CD14-positive monocyte (primary cell): Measurements from ENCODE around the gene FADS2. TPM values are rescaled to one million over a fixed set of nuclear protein-coding genes. Genes with fewer than 3 reads are reported as not detected.

Experiments used
- DNase-seq, 3 donors: peaks; one replicate each; pipeline ENCODE4 v3.0.0-alpha.2; 2011 to 2022
- H2AFZ ChIP-seq: 2 replicates; pipeline ENCODE4 v1.6.0; 2012; ENCODE audit warnings: mild to moderate bottlenecking, low read depth, low read length, inconsistent platforms; ENCODE audit not compliant: insufficient read depth, poor library complexity, severe bottlenecking
- H3K27ac ChIP-seq, 2 donors: 1 replicate in 1 of 2; 2 replicates in 1 of 2; pipeline ENCODE4 v1.5.1; 2012 to 2013; ENCODE audit warnings: low read length in 2 of 2, control low read depth in 1 of 2, inconsistent platforms in 1 of 2, low read depth in 1 of 2, mild to moderate bottlenecking in 1 of 2
- H3K27me3 ChIP-seq, 2 donors: one replicate each; pipeline versions ENCODE4 v1.6.0 to v1.6.1; 2011 to 2013; ENCODE audit warnings: low read length in 2 of 2; ENCODE audit not compliant: control insufficient read depth in 2 of 2, insufficient read depth in 2 of 2
- H3K36me3 ChIP-seq, 2 donors: replicated peaks in 1 of 2; 1 replicate in 1 of 2; 2 replicates in 1 of 2; pipeline versions ENCODE4 v1.5.1 to v1.6.1; 2012 to 2013; ENCODE audit warnings: low read length in 2 of 2, control low read depth in 1 of 2, inconsistent platforms in 1 of 2, mild to moderate bottlenecking in 1 of 2; ENCODE audit not compliant: insufficient read depth in 2 of 2, control insufficient read depth in 1 of 2
- H3K4me1 ChIP-seq, 2 donors: 1 replicate in 1 of 2; 2 replicates in 1 of 2; pipeline versions ENCODE4 v1.5.1 to v1.6.1; 2012 to 2013; ENCODE audit warnings: low read length in 2 of 2, control low read depth in 1 of 2, inconsistent platforms in 1 of 2, mild to moderate bottlenecking in 1 of 2, moderate library complexity in 1 of 2; ENCODE audit not compliant: insufficient read depth in 2 of 2, control insufficient read depth in 1 of 2
- H3K4me2 ChIP-seq: replicated peaks from 2 replicates; pipeline ENCODE3; 2012; ENCODE audit warnings: low read length, moderate library complexity, mild to moderate bottlenecking; ENCODE audit not compliant: poor library complexity, severe bottlenecking; ENCODE audit errors: extremely low read depth
- H3K4me3 ChIP-seq, 3 experiments: fragments of 200-600 bp in 1 of 3; sonication (generic) in 1 of 3; replicated peaks in 1 of 3; 1 replicate in 2 of 3; 2 replicates in 1 of 3; pipeline ENCODE4 v1.5.1; 2011 to 2013; ENCODE audit warnings: low read length in 3 of 3, mild to moderate bottlenecking in 3 of 3, control low read depth in 2 of 3, low read depth in 2 of 3, inconsistent platforms in 1 of 3, moderate library complexity in 1 of 3
- H3K79me2 ChIP-seq: 2 replicates; pipeline ENCODE4 v1.6.0; 2012; ENCODE audit warnings: mild to moderate bottlenecking, control low read depth, inconsistent platforms, low read length, moderate library complexity; ENCODE audit not compliant: insufficient read depth
- H3K9ac ChIP-seq: 2 replicates; pipeline ENCODE4 v1.6.0; 2017; ENCODE audit warnings: low read length, mild to moderate bottlenecking; ENCODE audit not compliant: insufficient read depth, poor library complexity, severe bottlenecking
- H3K9me3 ChIP-seq, 2 donors: replicated peaks in 1 of 2; 1 replicate in 1 of 2; 2 replicates in 1 of 2; pipeline versions ENCODE4 v1.5.1 to v1.6.1; 2012 to 2013; ENCODE audit warnings: low read length in 2 of 2, control low read depth in 1 of 2; ENCODE audit not compliant: control insufficient read depth in 1 of 2, insufficient read depth in 1 of 2
- H4K20me1 ChIP-seq: 2 replicates; pipeline ENCODE4 v1.6.0; 2012; ENCODE audit warnings: mild to moderate bottlenecking, low read length, control low read depth, moderate library complexity; ENCODE audit not compliant: insufficient read depth
- H3K27ac Mint-ChIP-seq, 7 donors: one replicate each; pipeline ENCODE4 v1.8.0; 2020; ENCODE audit warnings: mild to moderate bottlenecking in 7 of 7, mixed read lengths in 7 of 7, moderate library complexity in 6 of 7, inconsistent platforms in 2 of 7
- H3K27me3 Mint-ChIP-seq, 3 donors: one replicate each; pipeline ENCODE4 v1.8.0; 2021 to 2022; ENCODE audit warnings: low read depth in 3 of 3, mild to moderate bottlenecking in 3 of 3, mixed read lengths in 3 of 3, moderate library complexity in 3 of 3, inconsistent platforms in 1 of 3
- H3K36me3 Mint-ChIP-seq, 2 donors: one replicate each; pipeline ENCODE4 v1.8.0; 2020; ENCODE audit warnings: mixed read lengths in 2 of 2, inconsistent platforms in 1 of 2, mild to moderate bottlenecking in 1 of 2
- H3K4me1 Mint-ChIP-seq: one replicate; pipeline ENCODE4 v1.8.0; 2020; ENCODE audit warnings: mild to moderate bottlenecking, mixed read lengths
- H3K4me3 Mint-ChIP-seq, 2 donors: one replicate each; pipeline ENCODE4 v1.8.0; 2020; ENCODE audit warnings: mild to moderate bottlenecking in 2 of 2, mixed read lengths in 2 of 2, moderate library complexity in 1 of 2
- H3K9me3 Mint-ChIP-seq, 7 donors: one replicate each; pipeline ENCODE4 v1.8.0; 2020 to 2022; ENCODE audit warnings: mixed read lengths in 7 of 7, mild to moderate bottlenecking in 6 of 7, moderate library complexity in 6 of 7, inconsistent platforms in 2 of 7
- WGBS: methylation state at CpG from one replicate; pipeline ENCODE4 v1.1.5; 2013; ENCODE audit warnings: missing lambda C conversion rate; ENCODE audit not compliant: insufficient coverage; 5-methylcytosine and 5-hydroxymethylcytosine counted together
- intact Hi-C, 2 donors: fragments of 100-400 bp; cut with micrococcal nuclease; formaldehyde crosslinking; loops; one replicate each; pipeline versions ENCODE4 v1.15.0 to v1.15.1; 2023
- polyA plus RNA-seq, 3 donors: library from polyadenylated mRNA; depleted of rRNA in 1 of 3; unstranded in 2 of 3; stranded (reverse) in 1 of 3; fragments of 300-500 nt in 2 of 3; fragments of >200 nt in 1 of 3; fragmentation: Illumina TruSeq in 2 of 3; gene quantifications; 1 replicate in 2 of 3; 2 replicates in 1 of 3; pipeline ENCODE4 v1.2.3, GENCODE V29; 2012 to 2021
- TF ChIP-seq, protein P1 (sequence below): fragments of 200-600 bp; IDR thresholded peaks from one replicate; pipeline ENCODE4 v1.8.0; 2022; ENCODE audit warnings: antibody characterized with exemption, mild to moderate bottlenecking

The FADS2 gene
- polyA plus RNA-seq, 3 donors: 5.1 to 19.9 (median 6.4) TPM

DNA sequence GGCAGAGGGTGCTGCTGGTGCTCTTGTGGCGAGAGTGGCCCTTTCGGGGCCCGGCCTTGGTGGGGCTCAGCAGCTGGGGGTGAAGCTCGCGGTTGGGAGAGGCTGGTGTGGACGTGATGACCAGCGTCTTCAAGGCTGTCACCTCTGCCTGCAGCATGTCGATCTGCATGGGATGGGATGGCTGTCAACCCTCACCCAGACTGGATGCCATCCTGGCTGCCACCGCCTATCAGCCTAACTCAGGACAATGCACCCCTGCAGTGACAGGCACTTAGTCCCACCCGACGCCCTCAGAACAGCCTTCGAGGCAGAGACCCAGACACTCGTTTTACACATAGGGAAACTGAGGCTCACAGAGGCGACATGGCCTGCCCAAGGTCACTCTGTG, 78.4 kb downstream of the FADS2 start:
- H3K9me3 ChIP-seq: no peaks in the 10 kb centered on the region
- Mint-ChIP-seq H3K27ac (no peak overlapping the region), H3K4me1 (peaks cover 10% of the 10 kb centered on the region), H3K4me3 (no peak overlapping the region), H3K36me3 (no peaks in the 10 kb centered on the region), H3K27me3 (peaks cover 5 to 18% (median 10%) of the 10 kb centered on the region in 3 donors), H3K9me3 (peaks cover 0 to 5% (median 1%) of the 10 kb centered on the region in 7 donors)
- no peak overlapping the region for H3K4me2 ChIP-seq
- peaks cover 8 to 16% of the 10 kb centered on the region in 2 donors for H3K4me1 ChIP-seq
- intact Hi-C loops: no loop called here
- no peaks in the 10 kb centered on the region for H3K79me2 ChIP-seq
- H3K36me3 ChIP-seq: no peaks in the 10 kb centered on the region
- H3K9ac ChIP-seq: no peak overlapping the region
- no peak overlapping the region for H3K27ac ChIP-seq
- no peaks in the 10 kb centered on the region for H4K20me1 ChIP-seq
- no peak overlapping the region for H3K4me3 ChIP-seq
- 83% methylated on average over 14 of the region's 14 CpGs for whole genome bisulfite sequencing
- peaks cover 0 to 10% of the 10 kb centered on the region in 2 donors for H3K27me3 ChIP-seq
- no peak overlapping the region for H2AFZ ChIP-seq
- no peak for DNase-seq
- TF ChIP-seq, protein P1, sequence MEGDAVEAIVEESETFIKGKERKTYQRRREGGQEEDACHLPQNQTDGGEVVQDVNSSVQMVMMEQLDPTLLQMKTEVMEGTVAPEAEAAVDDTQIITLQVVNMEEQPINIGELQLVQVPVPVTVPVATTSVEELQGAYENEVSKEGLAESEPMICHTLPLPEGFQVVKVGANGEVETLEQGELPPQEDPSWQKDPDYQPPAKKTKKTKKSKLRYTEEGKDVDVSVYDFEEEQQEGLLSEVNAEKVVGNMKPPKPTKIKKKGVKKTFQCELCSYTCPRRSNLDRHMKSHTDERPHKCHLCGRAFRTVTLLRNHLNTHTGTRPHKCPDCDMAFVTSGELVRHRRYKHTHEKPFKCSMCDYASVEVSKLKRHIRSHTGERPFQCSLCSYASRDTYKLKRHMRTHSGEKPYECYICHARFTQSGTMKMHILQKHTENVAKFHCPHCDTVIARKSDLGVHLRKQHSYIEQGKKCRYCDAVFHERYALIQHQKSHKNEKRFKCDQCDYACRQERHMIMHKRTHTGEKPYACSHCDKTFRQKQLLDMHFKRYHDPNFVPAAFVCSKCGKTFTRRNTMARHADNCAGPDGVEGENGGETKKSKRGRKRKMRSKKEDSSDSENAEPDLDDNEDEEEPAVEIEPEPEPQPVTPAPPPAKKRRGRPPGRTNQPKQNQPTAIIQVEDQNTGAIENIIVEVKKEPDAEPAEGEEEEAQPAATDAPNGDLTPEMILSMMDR: no peak

DNA sequence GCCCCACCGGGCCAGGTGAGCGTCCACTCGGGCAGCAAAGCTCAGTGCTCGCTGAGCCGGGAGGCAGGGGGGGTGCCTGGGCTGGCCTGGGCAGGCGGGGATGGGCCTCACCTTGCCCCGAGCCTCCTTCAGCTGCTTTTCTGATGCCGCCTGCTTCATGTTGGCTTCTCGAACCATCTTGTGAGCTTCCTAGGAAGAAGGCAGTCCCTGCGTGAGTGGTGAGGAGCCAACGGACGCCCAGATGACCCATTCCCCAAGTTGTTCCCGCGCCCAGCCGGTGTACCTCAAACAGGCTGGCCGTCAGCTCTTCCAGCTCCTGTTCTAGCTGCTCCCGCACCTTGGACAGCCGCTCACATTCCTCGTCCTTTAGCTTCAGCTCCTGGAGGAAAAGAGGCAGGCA, 79.2 kb downstream of the FADS2 start:
- Histone ChIP-seq H3K36me3 (no peaks in the 10 kb centered on the region), H4K20me1 (peaks cover 2% of the 10 kb centered on the region), H3K9me3 (no peaks in the 10 kb centered on the region), H3K27me3 (peaks cover 0 to 10% of the 10 kb centered on the region in 2 donors), H3K79me2 (no peaks in the 10 kb centered on the region), H3K27ac (no peak overlapping the region), H2AFZ (no peak overlapping the region), H3K4me3 (no peak overlapping the region), H3K4me2 (no peak overlapping the region), H3K4me1 (peaks cover 16 to 24% of the 10 kb centered on the region in 2 donors), H3K9ac (no peak overlapping the region)
- no peak for DNase-seq
- 95% methylated on average over 19 of the region's 19 CpGs for WGBS
- Mint-ChIP-seq H3K4me1 (peaks cover 18% of the 10 kb centered on the region), H3K27me3 (peaks cover 5 to 18% (median 10%) of the 10 kb centered on the region in 3 donors), H3K4me3 (no peak overlapping the region), H3K36me3 (no peaks in the 10 kb centered on the region), H3K9me3 (peaks cover 0 to 7% (median 1%) of the 10 kb centered on the region in 7 donors), H3K27ac (peak overlapping the region in 2 of 7 donors; percentile 33 to 36)
- intact Hi-C loops: no loop called here
- TF ChIP-seq, protein P1: no peak
